Measurements from ENCODE around the gene SS18. TPM values are rescaled to one million over a fixed set of nuclear protein-coding genes. Genes with fewer than 3 reads are reported as not detected.
A peak's percentile ranks its signal among the peaks of the same experiment; 100 is the strongest.

The SS18 gene
- total RNA-seq, 3 donors from 2014 or later: 56.7 to 62.9 (median 59.3) TPM

GRCh38 chr18:26089293-26090129 is 902 bp downstream of the SS18 start:
- ATAC-seq: peak in 1 of 2 donors; percentile 0
- H3K4me1 Mint-ChIP-seq (ENCODE audit: low read depth): peaks cover 39% of the 10 kb centered on the region

GRCh38 chr18:26088487-26088886 is 1.9 kb downstream of the SS18 start:
- ATAC-seq: no peak
- peaks cover 43% of the 10 kb centered on the region for H3K4me1 Mint-ChIP-seq (ENCODE audit: low read depth)
- no peak for DNase-seq

More at GRCh38 chr18:26089293-26090129, 902 bp downstream of the SS18 start:
- Mint-ChIP-seq H3K36me3 (ENCODE audit: insufficient read depth) (peaks cover 12% of the 10 kb centered on the region), H3K27me3 (ENCODE audit: low read depth) (no peaks in the 10 kb centered on the region), H3K9me3 (no peaks in the 10 kb centered on the region), H3K4me3 (peak overlapping the region; percentile 96)
- no peak for DNase-seq

GRCh38 chr18:26086959-26087358 is 3.5 kb downstream of the SS18 start:
- Mint-ChIP-seq H3K4me1 (ENCODE audit: low read depth) (peaks cover 43% of the 10 kb centered on the region), H3K36me3 (ENCODE audit: insufficient read depth) (peaks cover 27% of the 10 kb centered on the region), H3K4me3 (no peak overlapping the region)

More at GRCh38 chr18:26088487-26088886, 1.9 kb downstream of the SS18 start:
- Mint-ChIP-seq H3K27me3 (ENCODE audit: low read depth) (no peaks in the 10 kb centered on the region), H3K4me3 (peak overlapping the region; percentile 96), H3K9me3 (no peaks in the 10 kb centered on the region), H3K36me3 (ENCODE audit: insufficient read depth) (peaks cover 16% of the 10 kb centered on the region)

GRCh38 chr18:26085056-26085455 is 5.4 kb downstream of the SS18 start:
- Mint-ChIP-seq H3K4me3 (no peak overlapping the region), H3K9me3 (no peaks in the 10 kb centered on the region), H3K4me1 (ENCODE audit: low read depth) (peaks cover 45% of the 10 kb centered on the region), H3K27me3 (ENCODE audit: low read depth) (no peaks in the 10 kb centered on the region), H3K36me3 (ENCODE audit: insufficient read depth) (peaks cover 35% of the 10 kb centered on the region)
- DNase-seq (no peak), ATAC-seq (no peak)

More at GRCh38 chr18:26086959-26087358, 3.5 kb downstream of the SS18 start:
- no peaks in the 10 kb centered on the region for H3K9me3 Mint-ChIP-seq
- no peak for DNase-seq
- no peak for ATAC-seq
- H3K27me3 Mint-ChIP-seq (ENCODE audit: low read depth): no peaks in the 10 kb centered on the region

GRCh38 chr18:26083099-26083498 is 7.3 kb downstream of the SS18 start:
- no peak for DNase-seq
- peaks cover 35% of the 10 kb centered on the region for H3K36me3 Mint-ChIP-seq (ENCODE audit: insufficient read depth)
- no peak for ATAC-seq
- no peaks in the 10 kb centered on the region for H3K9me3 Mint-ChIP-seq
- no peak overlapping the region for H3K4me3 Mint-ChIP-seq
- no peaks in the 10 kb centered on the region for H3K27me3 Mint-ChIP-seq (ENCODE audit: low read depth)
- peaks cover 36% of the 10 kb centered on the region for H3K4me1 Mint-ChIP-seq (ENCODE audit: low read depth)

- ATAC-seq: no peak
- H3K4me3 Mint-ChIP-seq: no peak overlapping the region
- peaks cover 30% of the 10 kb centered on the region for H3K4me1 Mint-ChIP-seq (ENCODE audit: low read depth)
- no peaks in the 10 kb centered on the region for H3K27me3 Mint-ChIP-seq (ENCODE audit: low read depth)
- H3K9me3 Mint-ChIP-seq: no peaks in the 10 kb centered on the region
- no peak for DNase-seq
- H3K36me3 Mint-ChIP-seq (ENCODE audit: insufficient read depth): peaks cover 35% of the 10 kb centered on the region
Observed at GRCh38 chr18:26082475-26082874, 7.9 kb downstream of the SS18 start.

- DNase-seq (no peak), ATAC-seq (no peak)
- Mint-ChIP-seq H3K4me1 (ENCODE audit: low read depth) (peaks cover 30% of the 10 kb centered on the region), H3K36me3 (ENCODE audit: insufficient read depth) (peaks cover 44% of the 10 kb centered on the region), H3K9me3 (peaks cover 12% of the 10 kb centered on the region), H3K4me3 (no peak overlapping the region), H3K27me3 (ENCODE audit: low read depth) (no peaks in the 10 kb centered on the region)
Observed at GRCh38 chr18:26074246-26074645, 16.2 kb downstream of the SS18 start.

GRCh38 chr18:26073758-26074157 is 16.7 kb downstream of the SS18 start:
- Mint-ChIP-seq H3K36me3 (ENCODE audit: insufficient read depth) (peaks cover 45% of the 10 kb centered on the region), H3K27me3 (ENCODE audit: low read depth) (no peaks in the 10 kb centered on the region), H3K4me1 (ENCODE audit: low read depth) (peaks cover 27% of the 10 kb centered on the region), H3K4me3 (no peak overlapping the region), H3K9me3 (peaks cover 12% of the 10 kb centered on the region)
- DNase-seq (no peak), ATAC-seq (no peak)

- Mint-ChIP-seq H3K4me1 (ENCODE audit: low read depth) (peaks cover 33% of the 10 kb centered on the region), H3K27me3 (ENCODE audit: low read depth) (no peaks in the 10 kb centered on the region), H3K9me3 (peaks cover 12% of the 10 kb centered on the region), H3K36me3 (ENCODE audit: insufficient read depth) (peaks cover 50% of the 10 kb centered on the region), H3K4me3 (no peak overlapping the region)
- ATAC-seq (no peak), DNase-seq (no peak)
Observed at GRCh38 chr18:26071725-26072124, 18.7 kb downstream of the SS18 start.

- Mint-ChIP-seq H3K4me3 (no peak overlapping the region), H3K9me3 (peaks cover 12% of the 10 kb centered on the region), H3K4me1 (ENCODE audit: low read depth) (peaks cover 33% of the 10 kb centered on the region), H3K27me3 (ENCODE audit: low read depth) (no peaks in the 10 kb centered on the region), H3K36me3 (ENCODE audit: insufficient read depth) (peaks cover 49% of the 10 kb centered on the region)
- no peak for ATAC-seq
- DNase-seq: no peak
Observed at GRCh38 chr18:26071020-26071419, 19.4 kb downstream of the SS18 start.

- H3K4me1 Mint-ChIP-seq (ENCODE audit: low read depth): peaks cover 18% of the 10 kb centered on the region
- H3K27me3 Mint-ChIP-seq (ENCODE audit: low read depth): no peaks in the 10 kb centered on the region
- H3K4me3 Mint-ChIP-seq: no peak overlapping the region
- H3K36me3 Mint-ChIP-seq (ENCODE audit: insufficient read depth): peaks cover 28% of the 10 kb centered on the region
- H3K9me3 Mint-ChIP-seq: no peaks in the 10 kb centered on the region
- DNase-seq (no peak), ATAC-seq (no peak)
Observed at GRCh38 chr18:26059357-26059756, 31.1 kb downstream of the SS18 start.

- Mint-ChIP-seq H3K36me3 (ENCODE audit: insufficient read depth) (peaks cover 32% of the 10 kb centered on the region), H3K9me3 (no peaks in the 10 kb centered on the region), H3K4me3 (no peak overlapping the region), H3K4me1 (ENCODE audit: low read depth) (peaks cover 20% of the 10 kb centered on the region), H3K27me3 (ENCODE audit: low read depth) (no peaks in the 10 kb centered on the region)
- no peak for DNase-seq
- ATAC-seq: peak; percentile 37 to 54
Observed at GRCh38 chr18:26057344-26057773, 33.1 kb downstream of the SS18 start.

GRCh38 chr18:26056291-26056690 is 34.1 kb downstream of the SS18 start:
- H3K9me3 Mint-ChIP-seq: no peaks in the 10 kb centered on the region
- H3K4me1 Mint-ChIP-seq (ENCODE audit: low read depth): peaks cover 19% of the 10 kb centered on the region
- ATAC-seq (no peak), DNase-seq (no peak)
- H3K36me3 Mint-ChIP-seq (ENCODE audit: insufficient read depth): peaks cover 28% of the 10 kb centered on the region
- no peaks in the 10 kb centered on the region for H3K27me3 Mint-ChIP-seq (ENCODE audit: low read depth)
- H3K4me3 Mint-ChIP-seq: no peak overlapping the region

GRCh38 chr18:26052505-26052904 is 37.9 kb downstream of the SS18 start:
- no peaks in the 10 kb centered on the region for H3K9me3 Mint-ChIP-seq
- DNase-seq: no peak
- H3K36me3 Mint-ChIP-seq (ENCODE audit: insufficient read depth): peaks cover 24% of the 10 kb centered on the region
- no peak for ATAC-seq
- H3K4me1 Mint-ChIP-seq (ENCODE audit: low read depth): peaks cover 12% of the 10 kb centered on the region
- no peak overlapping the region for H3K4me3 Mint-ChIP-seq
- H3K27me3 Mint-ChIP-seq (ENCODE audit: low read depth): no peaks in the 10 kb centered on the region

GRCh38 chr18:26051843-26052242 is 38.6 kb downstream of the SS18 start:
- Mint-ChIP-seq H3K9me3 (no peaks in the 10 kb centered on the region), H3K27me3 (ENCODE audit: low read depth) (no peaks in the 10 kb centered on the region)

More at GRCh38 chr18:26051843-26052242, 38.6 kb downstream of the SS18 start:
- ATAC-seq (no peak), DNase-seq (no peak)
- H3K36me3 Mint-ChIP-seq (ENCODE audit: insufficient read depth): peaks cover 21% of the 10 kb centered on the region
- H3K4me3 Mint-ChIP-seq: no peak overlapping the region
- peaks cover 10% of the 10 kb centered on the region for H3K4me1 Mint-ChIP-seq (ENCODE audit: low read depth)

All from activated T-cell treated with anti-CD3 and anti-CD28 coated beads, Interleukin-2, amount 50 U/mL, for 4 hours (primary cell).